ENCODE measurements around the gene NKTR.

Gene NKTR

GRCh38 chr3:42683875-42684598 lies 83.6 kb downstream of the NKTR start:
- Histone ChIP-seq H3K27ac (ENCODE audit: poor library complexity, severe bottlenecking) (no peak overlapping the region), H3K4me1 (ENCODE audit: insufficient read depth, poor library complexity, severe bottlenecking) (peaks cover 4% of the 10 kb centered on the region), H3K36me3 (ENCODE audit: low read depth) (no peaks in the 10 kb centered on the region), H3K4me3 (ENCODE audit: severe bottlenecking) (no peak overlapping the region), H3K27me3 (ENCODE audit: insufficient read depth, poor library complexity, severe bottlenecking) (peaks cover 19% of the 10 kb centered on the region), H3K9me3 (ENCODE audit: severe bottlenecking) (no peaks in the 10 kb centered on the region)
- DNase-seq (ENCODE audit: low spot score) (peak; percentile 88), ATAC-seq (ENCODE audit: low read depth) (peak; percentile 91)
- no peak for TF ChIP-seq CTCF (IDR thresholded peaks at IDR 0.05; ENCODE audit: poor library complexity, severe bottlenecking)

- Histone ChIP-seq H3K27me3 (ENCODE audit: insufficient read depth, poor library complexity, severe bottlenecking) (peaks cover 19% of the 10 kb centered on the region), H3K27ac (ENCODE audit: poor library complexity, severe bottlenecking) (no peak overlapping the region), H3K4me3 (ENCODE audit: severe bottlenecking) (no peak overlapping the region), H3K9me3 (ENCODE audit: severe bottlenecking) (no peaks in the 10 kb centered on the region), H3K36me3 (ENCODE audit: low read depth) (no peaks in the 10 kb centered on the region), H3K4me1 (ENCODE audit: insufficient read depth, poor library complexity, severe bottlenecking) (peaks cover 4% of the 10 kb centered on the region)
- no peak for TF ChIP-seq CTCF (IDR thresholded peaks at IDR 0.05; ENCODE audit: poor library complexity, severe bottlenecking)
- no peak for ATAC-seq (ENCODE audit: low read depth)
- DNase-seq (ENCODE audit: low spot score): no peak
Observed at GRCh38 chr3:42684632-42685362, 84.3 kb downstream of the NKTR start.

GRCh38 chr3:42685363-42685881 lies 84.9 kb downstream of the NKTR start, which contains the start of gene KLHL40:
Gene KLHL40 (plus strand): TSS chr3:42685537. CDS start chr3:42685619, 82 bp downstream.
- Histone ChIP-seq H3K4me1 (ENCODE audit: insufficient read depth, poor library complexity, severe bottlenecking) (peaks cover 4% of the 10 kb centered on the region), H3K36me3 (ENCODE audit: low read depth) (no peaks in the 10 kb centered on the region), H3K27ac (ENCODE audit: poor library complexity, severe bottlenecking) (no peak within 1 kb of the TSS), H3K9me3 (ENCODE audit: severe bottlenecking) (no peaks in the 10 kb centered on the region), H3K27me3 (ENCODE audit: insufficient read depth, poor library complexity, severe bottlenecking) (peaks cover 19% of the 10 kb centered on the region), H3K4me3 (ENCODE audit: severe bottlenecking) (no peak within 1 kb of the TSS)
- DNase-seq (ENCODE audit: low spot score) (peak; percentile 38), ATAC-seq (ENCODE audit: low read depth) (no peak)
- TF ChIP-seq CTCF (IDR thresholded peaks at IDR 0.05; ENCODE audit: poor library complexity, severe bottlenecking): no peak

GRCh38 chr3:42685891-42686820 lies 85.7 kb downstream of the NKTR start:
- no peaks in the 10 kb centered on the region for H3K9me3 ChIP-seq (ENCODE audit: severe bottlenecking)
- DNase-seq (ENCODE audit: low spot score): peak; percentile 42
- no peak overlapping the region for H3K4me3 ChIP-seq (ENCODE audit: severe bottlenecking)
- H3K27ac ChIP-seq (ENCODE audit: poor library complexity, severe bottlenecking): no peak overlapping the region
- H3K4me1 ChIP-seq (ENCODE audit: insufficient read depth, poor library complexity, severe bottlenecking): peaks cover 4% of the 10 kb centered on the region
- TF ChIP-seq CTCF (IDR thresholded peaks at IDR 0.05; ENCODE audit: poor library complexity, severe bottlenecking): no peak
- peaks cover 19% of the 10 kb centered on the region for H3K27me3 ChIP-seq (ENCODE audit: insufficient read depth, poor library complexity, severe bottlenecking)
- no peak for ATAC-seq (ENCODE audit: low read depth)
- no peaks in the 10 kb centered on the region for H3K36me3 ChIP-seq (ENCODE audit: low read depth)

Measured in RWPE2 (cell line).